Testis (tissue), 2 donors: Measurements from ENCODE around the gene TAB2.

ENCODE experiments used
- CTCF ChIP-seq, 3 experiments: fragments of 450-650 bp in 2 of 3; fragments of 200-600 bp in 1 of 3; sonication (generic) in 1 of 3; IDR thresholded peaks; one replicate each; pipeline ENCODE4 v1.5.1; 2016 to 2019; ENCODE audit warnings: antibody characterized with exemption in 3 of 3, mild to moderate bottlenecking in 2 of 3, moderate library complexity in 1 of 3
- POLR2A ChIP-seq: fragments of 450-650 bp; IDR thresholded peaks from one replicate; pipeline ENCODE4 v1.6.1; 2017; ENCODE audit warnings: antibody characterized with exemption, mild to moderate bottlenecking, moderate library complexity

GRCh38 chr6:149289966-149290365 is 27.5 kb upstream of the TAB2 start:
- no peak for TF ChIP-seq CTCF (IDR thresholded peaks at IDR 0.05)
- no peak for TF ChIP-seq POLR2A
